Activated T-helper 9 cell treated with anti-CD3 and anti-CD28 coated beads, Interleukin-2, amount 50 U/mL, for 16 hours (primary cell): Measurements from ENCODE around the gene RGS19.
"Not testable (repeated sequence)": the region's sequence is repeated elsewhere in the genome, so short reads cannot be mapped to it uniquely, and the experiment has no call there.

ENCODE experiments used
- DNase-seq: peaks from one replicate; pipeline ENCODE4 v3.0.0-alpha.2; 2020; ENCODE audit warnings: low read depth

RGS19 gene

DNA sequence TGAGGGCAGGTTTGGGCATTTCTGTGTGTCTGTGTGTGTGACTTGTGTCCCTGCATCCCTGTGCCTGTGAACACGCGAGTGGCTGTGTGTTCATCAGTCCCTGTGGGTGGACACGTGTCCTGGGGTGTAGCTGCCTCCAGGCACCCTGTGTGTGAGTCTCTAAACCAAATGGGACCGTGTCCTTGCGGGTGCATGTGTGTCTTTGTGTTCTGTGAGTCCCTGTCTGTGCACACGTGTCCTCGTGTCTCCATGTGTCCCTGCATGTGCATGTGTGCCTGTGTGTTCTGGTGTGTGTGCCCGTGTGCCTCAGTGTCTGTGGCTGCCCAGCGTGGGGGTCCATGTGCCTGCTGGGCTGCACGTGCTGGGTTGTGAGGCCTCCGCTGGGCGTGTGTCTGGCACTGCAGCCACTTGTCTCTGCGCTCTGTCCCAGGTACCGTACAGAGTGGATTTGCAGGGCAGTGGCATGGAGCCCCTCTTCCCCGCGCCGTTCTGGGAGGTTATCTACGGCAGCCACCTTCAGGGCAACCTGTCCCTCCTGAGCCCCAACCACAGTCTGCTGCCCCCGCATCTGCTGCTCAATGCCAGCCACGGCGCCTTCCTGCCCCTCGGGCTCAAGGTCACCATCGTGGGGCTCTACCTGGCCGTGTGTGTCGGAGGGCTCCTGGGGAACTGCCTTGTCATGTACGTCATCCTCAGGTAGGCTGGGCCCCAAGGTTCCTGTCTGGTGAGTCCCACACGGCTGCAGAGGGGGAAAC, 13.1 kb upstream of the RGS19 start:
- no peak for DNase-seq

DNA sequence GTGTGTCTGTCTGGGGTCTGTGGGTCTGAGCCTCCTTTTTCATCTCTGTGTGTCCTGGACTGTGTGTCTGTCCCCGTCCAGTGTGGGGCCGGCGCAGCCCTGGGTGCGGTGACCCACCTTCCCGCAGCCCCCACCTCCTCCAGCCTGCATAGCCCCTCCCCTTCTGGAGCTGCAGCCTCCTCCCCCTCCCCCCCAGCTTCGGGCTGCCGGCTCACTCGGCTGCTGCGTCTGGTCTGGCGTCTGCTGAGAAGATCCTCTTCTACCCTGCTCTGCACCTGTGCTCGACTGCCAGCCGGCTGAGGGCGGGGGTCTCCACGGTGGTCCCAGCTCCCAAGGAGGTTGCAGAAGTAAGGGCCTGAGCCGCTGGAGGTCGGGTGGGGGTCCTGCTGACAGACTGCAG, 12.5 kb upstream of the RGS19 start:
- no peak for DNase-seq

DNA sequence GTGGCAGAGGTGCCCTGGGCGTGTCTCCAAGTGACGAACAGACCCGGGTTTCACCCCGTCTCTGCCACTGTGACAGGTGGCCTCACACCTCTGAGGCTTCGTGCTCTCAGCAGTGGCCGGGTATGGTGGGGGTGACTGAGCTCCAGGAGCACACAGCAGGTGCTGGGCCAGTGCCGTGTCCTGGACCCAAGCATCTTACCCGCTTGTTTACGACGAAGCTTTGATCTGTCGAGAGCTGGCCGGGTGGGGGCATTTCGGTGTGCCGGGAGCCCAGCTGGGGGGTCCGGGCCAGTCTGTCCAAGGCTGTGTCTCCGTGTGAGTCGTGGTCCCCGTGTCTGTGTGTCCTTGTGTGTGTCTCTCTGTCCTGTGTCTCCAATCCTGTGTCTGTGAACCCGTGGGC, 12.0 kb upstream of the RGS19 start:
- no peak for DNase-seq

DNA sequence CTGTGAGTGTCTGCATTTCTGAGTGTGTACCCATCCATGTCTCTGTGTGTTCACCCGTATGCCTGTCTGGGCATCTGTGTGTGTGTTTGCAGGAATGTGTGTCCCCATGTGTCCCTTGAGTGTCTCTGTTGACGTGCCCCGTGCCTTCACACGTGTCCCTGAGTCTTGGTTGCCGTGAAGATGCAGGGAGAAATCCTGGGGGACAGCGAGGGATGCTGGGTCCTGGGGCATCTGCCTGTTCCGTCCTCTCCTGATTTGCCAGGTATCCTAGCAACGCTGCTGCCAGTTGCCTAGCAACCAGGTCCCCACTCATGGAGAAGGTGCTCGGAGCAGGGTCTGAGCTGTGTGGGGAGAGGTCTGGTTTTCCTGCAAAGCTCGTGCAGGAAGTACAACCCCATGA, 10.8 kb upstream of the RGS19 start:
- no peak for DNase-seq

DNA sequence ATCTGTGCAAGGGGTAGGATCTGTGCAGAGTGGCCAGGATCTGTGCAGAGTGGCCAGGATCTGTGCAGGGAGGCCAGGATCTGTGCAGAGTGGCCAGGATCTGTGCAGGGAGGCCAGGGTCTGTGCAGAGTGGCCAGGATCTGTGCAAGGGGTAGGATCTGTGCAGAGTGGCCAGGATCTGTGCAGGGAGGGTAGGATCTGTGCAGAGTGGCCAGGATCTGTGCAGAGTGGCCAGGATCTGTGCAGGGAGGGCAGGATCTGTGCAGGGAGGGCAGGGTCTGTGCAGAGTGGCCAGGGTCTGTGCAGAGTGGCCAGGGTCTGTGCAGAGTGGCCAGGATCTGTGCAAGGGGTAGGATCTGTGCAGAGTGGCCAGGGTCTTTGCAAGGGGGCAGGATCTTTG, 9.3 kb upstream of the RGS19 start:
- DNase-seq = not testable (repeated sequence)

DNA sequence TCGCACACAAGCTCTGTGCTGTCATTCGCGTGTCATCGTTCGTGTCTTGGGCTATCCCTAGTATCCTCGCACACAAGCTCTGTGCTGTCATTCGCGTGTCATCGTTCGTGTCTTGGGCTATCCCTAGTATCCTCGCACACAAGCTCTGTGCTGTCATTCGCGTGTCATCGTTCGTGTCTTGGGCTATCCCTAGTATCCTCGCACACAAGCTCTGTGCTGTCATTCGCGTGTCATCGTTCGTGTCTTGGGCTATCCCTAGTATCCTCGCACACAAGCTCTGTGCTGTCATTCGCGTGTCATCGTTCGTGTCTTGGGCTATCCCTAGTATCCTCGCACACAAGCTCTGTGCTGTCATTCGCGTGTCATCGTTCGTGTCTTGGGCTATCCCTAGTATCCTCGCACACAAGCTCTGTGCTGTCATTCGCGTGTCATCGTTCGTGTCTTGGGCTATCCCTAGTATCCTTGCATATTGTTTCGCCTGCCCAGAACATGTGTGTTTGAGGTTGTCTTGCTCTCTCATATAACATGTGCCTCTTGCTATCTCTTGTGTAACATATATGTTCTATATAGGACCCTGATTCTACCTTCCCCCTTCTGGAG, 8.0 kb upstream of the RGS19 start:
- DNase-seq = not testable (repeated sequence)

DNA sequence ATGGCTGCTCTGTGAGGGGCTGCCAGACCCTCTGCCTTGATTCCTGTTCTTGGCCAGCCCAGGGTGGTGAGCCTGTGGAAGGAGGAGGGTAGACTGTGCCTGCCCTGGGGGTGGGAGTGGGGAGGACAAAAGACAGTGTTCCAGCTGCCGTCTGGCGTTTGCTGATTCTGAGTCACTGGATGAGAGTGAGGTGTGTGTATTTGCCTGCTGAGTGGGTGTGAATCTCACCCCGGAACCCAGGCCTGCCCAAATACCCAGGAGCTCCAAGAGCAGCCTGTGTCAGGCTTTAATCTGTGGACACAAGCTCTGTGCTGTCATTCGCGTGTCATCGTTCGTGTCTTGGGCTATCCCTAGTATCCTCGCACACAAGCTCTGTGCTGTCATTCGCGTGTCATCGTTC, 7.5 kb upstream of the RGS19 start:
- no peak for DNase-seq

DNA sequence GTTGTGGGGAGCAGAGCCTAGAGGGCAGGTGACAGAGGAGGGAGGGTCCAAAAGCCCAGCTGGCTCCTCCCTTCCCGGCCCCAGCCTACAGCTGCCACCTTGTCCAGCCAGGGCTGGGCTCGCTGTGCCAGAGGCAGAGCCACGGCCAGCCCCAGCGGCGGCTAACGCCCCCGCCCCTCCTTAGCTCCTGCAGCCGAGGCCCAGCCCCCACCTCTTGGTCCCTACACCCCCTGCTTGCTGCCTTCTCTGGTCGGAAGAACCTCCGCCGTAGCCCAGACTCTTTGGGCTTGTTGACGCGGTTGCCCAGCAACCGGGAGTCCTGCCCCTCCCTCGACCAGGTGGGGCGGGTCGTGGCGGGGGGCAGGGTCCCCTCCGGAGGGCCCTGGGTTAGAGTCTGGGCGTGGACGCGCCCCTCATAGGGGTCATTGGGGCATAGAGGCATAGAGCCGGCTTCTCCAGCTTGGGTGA, 5.4 kb upstream of the RGS19 start:
- DNase-seq = no peak

DNA sequence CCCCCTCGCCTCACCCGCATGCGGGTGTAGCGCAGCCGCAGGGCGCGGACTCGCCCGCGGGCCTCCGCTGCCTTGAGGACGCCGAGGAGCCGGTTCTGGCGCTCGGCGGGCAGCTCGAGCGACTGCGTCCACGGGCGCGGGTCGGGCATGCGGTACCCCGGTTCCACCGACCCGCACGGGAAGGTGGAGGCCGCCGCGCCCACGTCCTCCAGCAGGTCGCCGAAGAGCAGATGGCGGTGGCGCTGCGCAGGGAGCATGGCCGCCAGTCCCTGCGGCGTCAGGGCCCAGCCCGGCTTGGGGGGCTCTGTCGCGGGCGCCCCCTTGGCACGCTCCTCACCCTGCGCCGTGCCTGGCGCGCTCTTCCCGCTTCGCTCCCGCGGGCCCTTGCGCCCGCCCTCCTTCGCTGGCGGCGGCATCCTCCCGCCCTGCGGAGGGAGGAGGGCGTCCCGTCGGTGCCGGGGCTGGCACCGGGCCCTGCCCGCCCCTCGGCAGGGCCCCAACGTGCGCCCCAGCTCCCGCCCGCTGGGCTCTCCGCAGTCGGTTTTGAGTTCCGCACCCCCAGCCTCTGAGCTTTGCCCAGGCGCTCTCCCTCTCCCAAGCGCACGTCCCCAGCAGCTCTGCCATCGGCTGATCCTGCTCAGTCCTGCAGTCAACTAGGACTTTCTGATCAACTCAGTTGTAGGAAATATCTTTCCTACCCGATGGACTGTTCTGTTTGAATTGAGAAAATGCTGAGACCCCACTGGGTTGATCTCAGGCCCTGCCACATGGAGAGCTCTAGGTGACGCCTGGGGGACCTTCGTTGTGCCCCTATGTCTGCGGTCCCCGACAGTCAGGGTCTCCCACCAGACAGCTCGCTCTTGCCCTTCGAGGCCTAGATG, 4.7 kb upstream of the RGS19 start, which contains the start of gene LKAAEAR1:
TSS of gene LKAAEAR1 (minus strand) at position 595 of the 881 bp plus-strand sequence. CDS start at position 416, 179 bp downstream.
- no peak for DNase-seq

DNA sequence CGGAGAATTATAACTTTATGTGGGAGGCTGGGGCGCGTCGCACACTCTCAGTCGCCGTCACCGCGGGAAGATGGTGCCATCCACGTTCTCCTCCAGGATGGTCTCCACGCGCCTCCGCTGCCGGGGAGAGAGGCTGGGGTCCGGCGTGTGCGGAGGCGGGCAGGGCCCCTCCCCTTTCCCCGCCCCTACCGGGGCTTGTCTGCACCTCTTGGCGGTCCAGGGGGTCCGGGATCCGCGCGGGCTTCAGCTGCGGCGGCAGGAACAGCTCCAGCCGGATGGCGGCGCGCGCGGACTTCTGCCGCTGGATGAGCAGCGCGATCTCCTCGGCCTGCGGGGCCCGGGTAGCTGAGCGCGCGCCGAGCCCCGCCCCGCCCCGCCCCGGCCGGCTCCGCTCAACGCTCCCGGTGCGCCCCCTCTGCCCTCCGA, 4.1 kb upstream of the RGS19 start:
- peak; percentile 54 for DNase-seq

DNA sequence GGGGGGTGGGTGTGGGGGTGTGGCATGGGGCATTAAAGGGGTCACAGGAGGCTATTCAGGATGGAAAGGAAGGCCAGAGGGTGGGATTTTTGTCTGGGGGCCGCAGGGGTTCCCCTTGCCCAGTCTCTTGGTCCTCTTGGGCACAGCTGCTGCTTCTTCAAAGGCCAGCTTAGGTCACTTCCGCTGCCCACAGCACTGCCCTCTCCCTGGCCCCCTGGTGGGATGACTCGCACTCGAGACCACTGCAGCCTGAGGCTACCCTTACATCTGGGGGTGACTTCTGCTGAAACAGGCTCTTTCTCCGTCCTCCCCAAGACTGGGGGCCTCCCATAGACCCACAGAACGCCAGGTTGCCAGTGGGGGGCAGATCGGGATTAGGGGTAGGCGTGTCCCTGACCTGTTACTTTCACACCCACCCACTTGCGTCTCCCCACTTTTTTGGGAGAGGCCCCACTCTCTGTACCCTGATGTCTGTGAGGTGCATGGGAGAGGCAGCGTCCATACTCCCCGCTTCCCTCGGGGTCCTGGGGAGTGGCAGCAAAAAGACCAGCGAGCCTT, 3.6 kb upstream of the RGS19 start:
- DNase-seq = no peak

DNA sequence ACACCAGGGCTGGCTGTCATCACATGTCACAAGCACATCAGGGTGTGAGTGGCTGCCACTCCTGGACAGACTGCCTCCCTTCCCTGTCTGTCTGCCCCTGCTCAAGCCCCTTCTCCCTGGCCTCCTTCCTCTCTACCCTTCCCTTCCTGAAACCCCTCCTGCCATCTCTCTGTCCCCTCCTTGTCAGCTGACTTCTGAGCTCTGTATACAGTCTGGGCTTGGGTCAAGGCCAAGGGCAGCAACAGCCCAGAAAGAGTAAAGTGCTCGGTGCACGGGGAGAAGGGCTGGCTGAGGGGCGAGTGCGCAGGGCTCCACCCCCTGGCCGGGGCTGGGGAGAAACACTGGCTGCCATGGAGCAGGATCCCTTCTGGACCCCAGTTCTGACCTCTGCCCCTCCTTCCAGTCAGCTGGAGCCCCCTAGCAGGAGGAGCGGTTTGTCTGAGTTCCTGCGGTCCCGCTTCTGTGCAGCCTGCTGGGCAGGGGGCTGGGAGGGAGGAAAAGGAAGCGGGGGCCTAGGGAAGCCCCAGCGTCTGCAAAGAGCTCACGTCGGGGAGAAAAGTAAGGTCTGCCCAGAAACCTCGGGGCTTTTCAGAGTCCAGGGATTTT, 2.9 kb upstream of the RGS19 start:
- no peak for DNase-seq

DNA sequence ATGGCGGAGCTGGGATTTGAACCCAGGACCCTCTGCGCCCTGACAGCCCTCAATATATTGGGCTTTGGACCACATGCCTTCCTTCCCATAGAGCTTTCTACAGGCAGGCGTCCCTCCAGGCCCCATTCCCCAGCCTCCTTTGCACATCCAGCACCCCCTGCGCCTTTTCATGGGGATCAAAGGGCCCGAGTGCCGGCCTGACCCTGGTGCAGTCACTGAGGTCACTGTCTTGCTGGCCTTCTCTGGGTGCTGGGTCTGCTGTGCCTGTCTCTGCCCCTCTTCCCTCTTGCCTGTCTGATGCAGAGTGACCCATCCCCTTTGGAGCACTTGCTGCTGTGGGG, 2.3 kb upstream of the RGS19 start:
- no peak for DNase-seq

DNA sequence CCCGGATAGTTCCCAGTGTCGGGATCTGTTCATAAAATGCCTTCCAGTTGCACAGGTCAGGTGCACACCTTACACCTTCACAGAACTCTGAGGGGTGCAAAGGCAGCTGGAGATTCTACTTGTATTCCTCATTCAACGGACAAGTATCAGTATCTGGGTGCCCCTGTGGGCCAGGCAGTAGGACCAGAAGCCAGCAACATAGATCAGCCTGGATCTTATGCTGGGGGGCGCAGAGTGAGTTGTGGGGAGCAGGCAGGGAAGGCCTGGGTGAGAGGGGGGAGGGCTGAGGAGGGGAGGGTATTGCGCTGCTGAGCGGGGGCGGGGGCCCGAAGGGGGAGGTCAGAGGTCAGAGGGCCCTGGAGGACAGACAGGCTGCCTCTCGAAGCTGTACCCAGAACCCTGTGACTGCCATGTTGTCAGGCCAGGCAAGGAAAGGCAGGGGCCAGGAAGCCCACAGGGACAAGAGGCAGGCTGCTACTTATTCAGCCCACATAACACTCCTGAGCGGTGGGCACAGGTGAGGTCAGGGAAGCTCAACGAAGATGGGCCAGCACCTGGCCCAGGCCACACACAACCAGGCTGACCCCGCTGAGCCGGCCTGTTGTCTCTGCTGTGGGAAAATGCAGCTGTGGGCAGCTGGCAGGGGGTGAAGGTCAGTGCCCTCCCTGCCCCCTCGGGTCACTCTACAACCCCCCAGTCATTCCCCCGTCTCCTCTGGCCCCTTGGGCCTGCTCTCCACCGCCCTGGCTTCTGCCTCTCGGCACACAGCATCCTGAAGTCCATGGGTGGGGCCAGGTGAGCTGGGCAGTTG, 1.7 kb upstream of the RGS19 start:
- no peak for DNase-seq

DNA sequence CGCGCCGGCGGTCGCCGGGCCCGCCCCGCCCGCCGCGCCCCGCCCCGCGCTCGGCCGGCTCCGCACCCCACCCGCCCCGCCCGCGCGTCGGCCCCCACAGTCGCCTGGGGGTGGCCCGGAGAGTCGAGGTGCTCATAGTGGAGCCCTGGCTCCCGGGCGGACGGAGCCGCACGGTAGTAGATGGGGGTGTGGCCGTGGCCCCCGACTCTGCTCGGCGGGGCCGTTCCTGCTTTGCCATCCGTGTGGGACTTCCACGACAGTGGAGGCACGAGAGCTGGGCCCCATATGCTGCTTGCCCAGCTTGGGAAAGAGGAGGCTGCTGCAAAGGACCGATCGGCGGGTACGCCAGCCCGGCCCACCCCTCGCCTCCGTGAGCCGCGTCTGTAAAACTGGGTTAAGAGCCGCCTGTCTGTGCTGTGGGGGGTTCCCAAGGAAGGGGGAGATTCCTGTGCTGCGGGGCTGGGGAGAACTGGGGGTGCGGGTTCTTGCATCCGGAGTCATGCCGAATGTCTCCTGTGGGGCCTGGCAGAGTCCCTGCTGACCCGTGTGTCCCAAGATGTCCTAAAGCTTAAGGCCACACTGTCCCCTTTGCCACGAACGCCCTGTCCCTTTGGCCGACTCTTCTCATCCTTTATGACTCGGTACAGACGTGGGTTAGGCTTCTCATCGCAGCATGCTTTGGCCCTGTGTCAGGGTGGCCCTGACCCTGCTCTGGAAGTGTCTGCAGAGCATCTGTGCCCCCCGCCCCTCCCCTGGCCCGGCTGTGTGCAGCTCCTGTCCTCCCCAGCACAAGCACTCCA, 895 bp upstream of the RGS19 start, which contains the start of gene OPRL1:
TSS of gene OPRL1 (plus strand) at position 70 of the 800 bp plus-strand sequence. CDS start 12,639 bp downstream, outside the sequence.
- DNase-seq = peak; percentile 39

DNA sequence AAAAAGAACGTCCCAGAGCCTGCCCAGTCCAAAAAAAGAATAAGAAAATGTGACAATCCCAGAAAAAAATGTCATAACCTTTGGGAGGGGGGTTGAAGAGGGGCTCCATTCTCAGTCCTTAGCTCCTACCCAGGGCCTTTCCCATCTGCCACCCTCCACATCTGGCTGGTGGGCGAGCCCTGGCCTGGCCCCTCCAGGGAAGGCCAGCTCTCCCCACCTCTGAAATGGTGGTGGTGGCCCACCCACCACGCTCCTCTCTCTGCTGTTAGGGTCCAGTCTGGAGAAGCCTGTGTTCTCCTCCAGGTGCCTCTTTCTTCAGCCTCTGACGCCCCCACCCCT, 415 bp downstream of the RGS19 start:
- DNase-seq = no peak

DNA sequence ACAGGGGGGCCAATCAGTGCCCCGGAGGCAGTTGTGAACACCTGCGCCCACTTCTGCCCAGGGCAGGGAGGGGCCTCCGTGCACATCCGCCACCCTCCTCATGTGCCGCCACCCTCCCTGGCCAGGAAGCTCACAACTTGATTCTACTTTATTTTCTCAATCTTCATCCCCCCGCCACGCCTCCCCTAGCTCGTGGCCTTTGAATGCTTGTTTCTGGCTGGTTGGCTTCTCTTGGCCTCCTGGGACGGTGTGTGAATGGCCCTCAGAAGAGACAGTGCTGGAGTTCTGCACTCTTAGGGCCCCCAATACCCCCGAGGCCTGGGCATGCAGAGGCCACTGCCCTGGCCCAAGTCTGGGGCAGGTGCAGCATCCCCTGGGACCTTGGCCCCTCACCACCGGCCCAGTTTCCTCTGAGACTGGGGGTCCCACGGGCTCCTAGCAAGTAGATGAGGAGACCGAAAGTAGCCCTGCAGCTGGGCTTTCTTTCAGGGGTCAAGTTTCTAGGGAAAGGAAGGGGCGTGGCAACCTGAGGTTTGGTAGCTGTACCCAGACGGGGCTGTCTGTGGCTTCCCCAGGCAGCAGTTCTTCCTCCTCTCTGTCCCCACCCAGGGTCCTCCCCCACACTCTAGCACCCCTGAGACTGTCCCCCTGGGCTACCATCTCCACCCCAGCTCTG, 1.3 kb downstream of the RGS19 start:
- no peak for DNase-seq

DNA sequence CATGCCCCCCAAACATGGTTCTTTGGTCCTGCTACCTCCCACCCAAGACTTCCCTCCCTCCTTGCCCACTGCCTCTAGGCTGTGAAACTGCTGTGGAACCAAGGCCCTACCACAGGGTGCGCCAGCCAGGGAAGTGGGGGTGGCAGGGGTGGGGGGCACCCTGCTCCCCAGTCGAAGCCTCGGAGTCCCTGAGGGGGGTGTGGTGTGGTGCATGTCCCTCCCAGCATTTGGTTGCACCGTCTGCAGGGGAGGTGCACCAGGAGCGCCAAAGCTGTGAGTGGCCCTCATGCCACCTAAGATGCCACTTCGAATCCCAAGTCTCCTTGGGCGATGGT, 1.8 kb downstream of the RGS19 start:
- DNase-seq = no peak

DNA sequence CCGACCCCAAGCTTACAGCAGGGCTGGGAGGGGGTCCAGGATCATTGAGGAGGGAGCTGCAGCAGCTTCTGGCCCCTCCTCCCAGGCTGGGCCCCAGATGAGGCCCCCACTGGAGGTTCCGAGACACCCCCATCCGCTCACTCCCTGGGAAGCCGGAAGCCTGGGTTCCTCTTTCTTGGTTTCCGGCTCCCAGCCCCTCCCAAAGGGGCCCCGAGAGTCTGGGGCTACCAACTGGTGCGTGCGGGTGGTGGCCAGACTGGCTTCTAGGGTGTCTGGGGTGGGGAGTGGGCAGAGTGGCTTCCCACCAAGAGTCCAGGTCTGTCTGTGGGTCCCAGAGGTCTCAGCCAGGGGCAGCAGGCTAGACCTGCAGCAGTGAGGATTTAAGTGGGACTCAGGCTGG, 2.2 kb downstream of the RGS19 start:
- no peak for DNase-seq
